ENCODE measurements around the gene CA11. TPM values are rescaled to one million over a fixed set of nuclear protein-coding genes. Genes with fewer than 3 reads are reported as not detected.

Gene CA11
- total RNA-seq, 4 donors from 2014 or later = 1.6 to 3.5 (median 2.6) TPM

DNA sequence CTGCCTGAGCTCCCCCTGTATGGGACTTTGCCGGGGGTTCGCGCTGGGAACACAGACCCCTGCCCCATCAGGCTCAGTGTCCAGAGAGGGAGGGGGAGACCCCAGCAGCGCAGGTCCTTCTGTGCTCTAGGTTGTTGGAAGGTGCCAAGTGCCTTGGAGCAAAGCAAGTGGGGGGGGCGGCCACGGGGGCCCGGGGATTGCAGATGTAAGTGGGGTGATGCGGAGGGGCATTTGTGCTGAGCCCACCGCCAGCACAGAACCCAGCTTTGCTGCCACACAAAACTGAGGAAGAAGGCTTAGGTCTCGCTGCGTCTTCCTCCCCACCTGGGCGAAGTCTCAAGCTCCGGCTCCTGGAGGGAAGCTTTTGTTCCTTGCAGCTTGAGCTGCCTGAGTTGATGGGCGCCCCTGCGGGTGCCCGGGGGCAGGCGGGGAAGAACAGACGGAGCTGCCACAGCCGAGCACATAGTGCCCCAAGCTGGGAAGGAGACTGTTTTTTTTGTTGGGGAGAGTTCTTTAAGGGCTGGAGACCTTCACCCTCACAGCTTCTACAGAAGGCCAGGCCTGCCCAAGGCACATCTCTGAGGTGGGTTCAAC, 28.3 kb upstream of the CA11 start:
- peaks cover 4 to 11% of the 10 kb centered on the region in 2 donors for H3K4me1 ChIP-seq
- intact Hi-C loops (cut with DNase I; ENCODE audit: low total_unique reads) = loop anchor here (10.0 kb wide), 1 partner anchor 170 kb away; no protein-coding TSS in a partner anchor
- TF ChIP-seq CTCF (IDR thresholded peaks at IDR 0.05 in 4 of 5, conservative IDR thresholded peaks at IDR 0.05 in 1 of 5) = no peak
- no peak for TF ChIP-seq POLR2A (IDR thresholded peaks at IDR 0.05)
- no peak for DNase-seq
- H3K27me3 ChIP-seq = no peaks in the 10 kb centered on the region
- ATAC-seq = no peak
- H3K4me3 ChIP-seq = no peak overlapping the region
- H3K27ac ChIP-seq = no peak overlapping the region
- in situ Hi-C loops (cut with MboI; ENCODE audit: low sequenced_read_pairs in 4 of 4) = loop anchor here in 1 of 4 donors (10.0 kb wide), 1 partner anchor 170 kb away; no protein-coding TSS in a partner anchor
- H3K9me3 ChIP-seq = no peaks in the 10 kb centered on the region
- H3K36me3 ChIP-seq = no peaks in the 10 kb centered on the region

DNA sequence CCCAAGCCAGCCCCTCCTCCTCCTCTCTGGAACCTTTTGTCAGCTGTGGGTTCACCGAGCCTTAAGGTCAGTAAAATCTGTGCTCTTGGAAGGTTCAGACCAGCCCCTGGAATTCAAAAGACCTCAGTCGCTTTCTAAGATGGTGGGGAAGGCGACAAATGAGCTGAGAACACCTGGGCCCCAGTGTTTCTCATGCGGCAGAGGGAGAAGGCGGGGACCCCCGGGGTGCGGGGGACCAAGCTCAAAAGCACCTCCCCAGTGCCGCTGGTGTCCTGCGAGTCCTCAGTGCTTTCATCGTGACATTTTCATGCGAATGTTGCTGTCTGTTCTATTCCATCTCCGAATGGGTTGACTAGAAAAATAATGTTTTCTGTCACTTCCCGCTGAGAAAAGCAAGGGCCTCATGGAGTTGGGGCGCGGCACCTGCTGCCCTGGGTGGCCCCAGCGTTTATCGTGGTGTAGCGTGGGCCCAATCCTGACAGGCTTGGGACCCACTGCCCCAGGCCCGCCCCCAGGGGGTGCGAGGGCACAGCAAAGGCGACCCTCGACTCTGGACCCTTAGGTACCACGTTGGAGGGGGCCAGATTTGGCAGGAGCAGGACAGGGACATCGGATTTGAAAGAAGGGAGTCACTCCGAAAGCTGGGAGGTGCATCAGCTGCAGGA, 27.6 kb upstream of the CA11 start:
- Histone ChIP-seq H3K36me3 (no peaks in the 10 kb centered on the region), H3K4me3 (no peak overlapping the region), H3K27me3 (no peaks in the 10 kb centered on the region), H3K27ac (no peak overlapping the region), H3K9me3 (no peaks in the 10 kb centered on the region), H3K4me1 (peaks cover 4 to 11% of the 10 kb centered on the region in 2 donors)
- intact Hi-C loops (cut with DNase I; ENCODE audit: low total_unique reads) (loop anchor here (10.0 kb wide), 1 partner anchor 171 kb away; no protein-coding TSS in a partner anchor), in situ Hi-C loops (cut with MboI; ENCODE audit: low sequenced_read_pairs in 4 of 4) (loop anchor here in 1 of 4 donors (10.0 kb wide), 1 partner anchor 171 kb away; no protein-coding TSS in a partner anchor)
- ATAC-seq = no peak
- no peak for TF ChIP-seq POLR2A (IDR thresholded peaks at IDR 0.05)
- TF ChIP-seq CTCF (IDR thresholded peaks at IDR 0.05 in 4 of 5, conservative IDR thresholded peaks at IDR 0.05 in 1 of 5) = no peak
- DNase-seq = no peak

DNA sequence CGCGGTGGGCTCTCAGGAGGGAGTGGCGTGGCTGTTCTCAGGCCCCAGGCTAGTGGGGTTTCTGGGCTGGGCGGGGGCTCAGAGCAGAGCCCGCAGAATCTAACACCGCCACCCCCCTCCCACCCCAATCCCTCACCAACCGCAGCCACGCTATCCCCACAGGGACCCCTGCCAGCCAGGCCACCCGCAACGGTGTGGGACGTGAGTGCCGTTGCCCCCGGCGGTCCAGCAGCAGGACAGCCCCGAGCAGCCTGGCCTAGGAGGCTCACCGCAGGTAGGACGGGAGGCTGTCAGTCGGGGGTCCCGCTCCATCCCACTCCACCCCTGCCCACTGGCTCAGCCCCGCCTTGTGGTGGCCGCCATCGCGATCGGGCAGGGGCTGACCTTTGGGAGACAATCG, 27.0 kb upstream of the CA11 start, which contains the start of gene NTN5:
Gene NTN5 (minus strand): TSS at position 24 of the 400 bp plus-strand sequence. CDS start 2,031 bp downstream, outside the sequence.
- Histone ChIP-seq H3K27me3 (no peaks in the 10 kb centered on the region), H3K4me1 (peaks cover 4 to 11% of the 10 kb centered on the region in 2 donors), H3K9me3 (no peaks in the 10 kb centered on the region), H3K4me3 (no peak within 1 kb of the TSS), H3K36me3 (no peaks in the 10 kb centered on the region), H3K27ac (no peak within 1 kb of the TSS)
- DNase-seq (no peak), ATAC-seq (no peak)
- in situ Hi-C loops (cut with MboI; ENCODE audit: low sequenced_read_pairs in 4 of 4) (loop anchor here in 1 of 4 donors (10.0 kb wide), 1 partner anchor 172 kb away; no protein-coding TSS in a partner anchor), intact Hi-C loops (cut with DNase I; ENCODE audit: low total_unique reads) (loop anchor here (10.0 kb wide), 1 partner anchor 172 kb away; no protein-coding TSS in a partner anchor)
- TF ChIP-seq CTCF (IDR thresholded peaks at IDR 0.05 in 4 of 5, conservative IDR thresholded peaks at IDR 0.05 in 1 of 5) (no peak), POLR2A (IDR thresholded peaks at IDR 0.05) (no peak)

DNA sequence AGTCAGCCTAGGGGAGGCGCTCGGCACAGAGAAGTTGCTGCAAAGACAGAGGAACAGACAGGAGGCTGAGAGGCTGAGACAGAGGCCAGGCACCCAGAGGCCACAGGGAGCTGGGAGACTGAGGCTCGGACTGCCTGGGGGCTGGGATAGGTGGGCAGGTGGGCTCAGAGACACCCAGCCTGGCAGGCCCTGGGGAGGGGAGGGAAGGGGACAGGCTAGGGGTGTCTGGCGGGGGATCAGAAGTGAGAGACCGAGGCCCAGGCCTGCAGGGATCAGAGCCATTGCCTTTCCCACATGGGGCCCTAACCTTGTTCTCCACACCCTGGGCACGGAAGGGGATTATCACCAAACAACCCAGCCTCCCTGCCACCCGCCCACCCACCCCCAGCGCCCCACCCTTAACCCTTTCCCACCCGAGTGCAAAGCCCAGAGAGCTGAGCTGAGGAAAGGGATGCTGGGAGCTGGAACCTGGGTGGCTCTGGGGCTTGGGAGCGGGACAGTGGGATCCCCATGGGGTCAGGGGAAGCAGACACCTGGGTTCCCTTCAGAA, 25.5 kb upstream of the CA11 start:
- Histone ChIP-seq H3K27me3 (no peaks in the 10 kb centered on the region), H3K4me1 (peaks cover 4 to 11% of the 10 kb centered on the region in 2 donors), H3K9me3 (no peaks in the 10 kb centered on the region), H3K36me3 (no peaks in the 10 kb centered on the region), H3K4me3 (no peak overlapping the region), H3K27ac (no peak overlapping the region)
- ATAC-seq (no peak), DNase-seq (no peak)
- in situ Hi-C loops (cut with MboI; ENCODE audit: low sequenced_read_pairs in 4 of 4) = loop anchor here in 1 of 4 donors (10.0 kb wide), 1 partner anchor 173 kb away; no protein-coding TSS in a partner anchor
- no peak for TF ChIP-seq CTCF (IDR thresholded peaks at IDR 0.05 in 4 of 5, conservative IDR thresholded peaks at IDR 0.05 in 1 of 5)
- TF ChIP-seq POLR2A (IDR thresholded peaks at IDR 0.05) = no peak
- intact Hi-C loops (cut with DNase I; ENCODE audit: low total_unique reads) = loop anchor here (10.0 kb wide), 1 partner anchor 173 kb away; no protein-coding TSS in a partner anchor
